Heart left ventricle (tissue), 16 donors: ENCODE measurements around the gene TSPAN32. TPM values are rescaled to one million over a fixed set of nuclear protein-coding genes. Genes with fewer than 3 reads are reported as not detected.

Source experiments
- ATAC-seq, 4 donors: fragments of 200-7000 bp; cut with Tn5 transposase; one replicate each; pipeline ENCODE4 v1.9.1; 2020 to 2022; ENCODE audit warnings: moderate library complexity in 4 of 4, mild to moderate bottlenecking in 3 of 4, moderate number of reproducible peaks in 1 of 4
- DNase-seq, 5 donors: peaks; one replicate each; pipeline ENCODE4 v3.0.0-alpha.2; 2020
- H3K27ac ChIP-seq, 12 donors: fragments of 200-600 bp; sonication (generic) in 4 of 12; one replicate each; pipeline versions ENCODE4 v1.5.0 to v1.8.0; 2016 to 2022; ENCODE audit warnings: mild to moderate bottlenecking in 2 of 12
- H3K27me3 ChIP-seq, 9 donors: fragments of 200-600 bp; sonication (generic) in 2 of 9; one replicate each; pipeline versions ENCODE4 v1.5.1 to v1.8.0; 2016 to 2022; ENCODE audit warnings: mild to moderate bottlenecking in 3 of 9
- H3K36me3 ChIP-seq, 9 donors: fragments of 200-600 bp; sonication (generic) in 2 of 9; one replicate each; pipeline versions ENCODE4 v1.5.0 to v1.8.0; 2018 to 2022; ENCODE audit warnings: mild to moderate bottlenecking in 2 of 9
- H3K4me1 ChIP-seq, 12 donors: fragments of 200-600 bp; sonication (generic) in 4 of 12; one replicate each; pipeline versions ENCODE4 v1.5.0 to v1.8.0; 2016 to 2022; ENCODE audit warnings: mild to moderate bottlenecking in 3 of 12
- H3K4me3 ChIP-seq, 12 donors: fragments of 200-600 bp; sonication (generic) in 4 of 12; one replicate each; pipeline versions ENCODE4 v1.5.0 to v1.8.0; 2017 to 2022; ENCODE audit warnings: mild to moderate bottlenecking in 9 of 12, moderate library complexity in 4 of 12
- H3K9me3 ChIP-seq, 12 donors: fragments of 200-600 bp; sonication (generic) in 4 of 12; one replicate each; pipeline versions ENCODE4 v1.5.0 to v1.8.0; 2016 to 2022; ENCODE audit warnings: mild to moderate bottlenecking in 1 of 12
- CTCF ChIP-seq, 12 donors: fragments of 200-600 bp; sonication (generic) in 4 of 12; IDR thresholded peaks; one replicate each; pipeline versions ENCODE4 v1.5.0 to v1.8.0; 2018 to 2022; ENCODE audit warnings: antibody characterized with exemption in 12 of 12, mild to moderate bottlenecking in 5 of 12
- POLR2A ChIP-seq, 2 donors: fragments of 450-650 bp; IDR thresholded peaks; one replicate each; pipeline ENCODE4 v1.6.1; 2017; ENCODE audit warnings: antibody characterized with exemption in 2 of 2, mild to moderate bottlenecking in 2 of 2, moderate library complexity in 2 of 2
- WGBS, 4 donors: extraction: QIAGEN DNeasy Blood & Tissue Kit in 2 of 4; methylation state at CpG; one replicate each; pipeline versions ENCODE4 v1.1.5 to v1.1.7; 2013 to 2018; 5-methylcytosine and 5-hydroxymethylcytosine counted together
- intact Hi-C, 10 donors: fragments of 100-400 bp; cut with DNase I; formaldehyde crosslinking; loops; one replicate each; pipeline versions ENCODE4 v1.11.1 to v1.14.2; 2022
- polyA plus RNA-seq, 2 donors: library from polyadenylated mRNA; stranded (reverse); fragments of 200-250 nt; gene quantifications; one replicate each; pipeline ENCODE4 v1.2.3, GENCODE V29; 2013
- total RNA-seq, 9 donors: library from RNA; depleted of rRNA in 2 of 9; stranded (reverse); fragments of >200 nt in 2 of 9; fragmentation: NEBNext Ultra II Directional in 3 of 9; extraction: Animal tissue kit (Norgen Biotek cat#: 25700) in 3 of 9; gene quantifications; one replicate each; pipeline versions ENCODE4 v1.1.0 to v1.2.4, GENCODE V29; 2016 to 2023
- donor health status: ischemic (EF 13 %, LVEDD 7.1; RV severe dilation, severe dysfunction).
- donor health status: healthy with polysubstance abuse.
- donor health status: DM: no; HTN: yes; CAD: no.
- donor health status: DM: no; HTN: no; CAD: no.
- donor health status: ischemic (EF 25% LVEDD 6.9; RV normal size, moderate dysfunction).
- donor health status: ischemic (EF 25% LVEDD 5.7; RV mildly dilated, moderate dysfunction).
- donor health status: healthy.
- donor health status: DM: yes; HTN: yes; CAD: no.
- donor health status: ischemic (EF 35%, LVEDD 5.7; RV mildly dilated, moderate dysfunction).
- donor health status: nonischemic (EF 11% LVEDD 7.7; RV severe dilation, severe dysfunction).
- donor health status: DM: yes; HTN: yes; CAD: no.
- donor health status: PGD.
- donor health status: ischemic (EF 29% LVEDD 5.4; RV normal size, mild dysfunction).
- donor health status: nonischemic (EF 23%, LVEDD 6.1; RV moderate dilation, normal function).

TSPAN32 gene
- total and polyA plus RNA-seq, 11 donors, result 3.5 to 29.5 (median 18.0) TPM

GRCh38 chr11:2358754-2359442 lies 57.1 kb downstream of the TSPAN32 start:
- no peak overlapping the region for H3K4me3 ChIP-seq
- no peaks in the 10 kb centered on the region for H3K36me3 ChIP-seq
- WGBS, 4 donors, result 88 to 94% (median 91%) methylated on average over 10 to 11 of the region's 11 CpGs
- no peak for ATAC-seq
- H3K27me3 ChIP-seq, result no peaks in the 10 kb centered on the region
- DNase-seq, result no peak
- no peaks in the 10 kb centered on the region for H3K9me3 ChIP-seq
- intact Hi-C loops, result no loop called here
- TF ChIP-seq POLR2A (IDR thresholded peaks at IDR 0.05) (no peak), CTCF (IDR thresholded peaks at IDR 0.05) (no peak)
- H3K4me1 ChIP-seq, result peaks cover 0 to 5% (median 0%) of the 10 kb centered on the region in 12 donors
- H3K27ac ChIP-seq, result no peak overlapping the region

GRCh38 chr11:2359557-2359956 lies 57.7 kb downstream of the TSPAN32 start:
- 91 to 96% (median 96%) methylated on average over 9 of the region's 9 CpGs for WGBS, 4 donors
- Histone ChIP-seq H3K4me1 (peaks cover 0 to 5% (median 0%) of the 10 kb centered on the region in 12 donors), H3K4me3 (no peak overlapping the region), H3K36me3 (no peaks in the 10 kb centered on the region), H3K27ac (no peak overlapping the region), H3K27me3 (no peaks in the 10 kb centered on the region), H3K9me3 (no peaks in the 10 kb centered on the region)
- ATAC-seq, result no peak
- no peak for TF ChIP-seq POLR2A (IDR thresholded peaks at IDR 0.05)
- TF ChIP-seq CTCF (IDR thresholded peaks at IDR 0.05), result no peak
- no peak for DNase-seq
- intact Hi-C loops, result no loop called here

- Histone ChIP-seq H3K27ac (no peak overlapping the region), H3K36me3 (no peaks in the 10 kb centered on the region), H3K4me1 (peaks cover 0 to 5% (median 0%) of the 10 kb centered on the region in 12 donors), H3K9me3 (no peaks in the 10 kb centered on the region), H3K4me3 (no peak overlapping the region), H3K27me3 (no peaks in the 10 kb centered on the region)
- WGBS, 4 donors, result 92 to 96% (median 95%) methylated on average over 14 of the region's 14 CpGs
- TF ChIP-seq POLR2A (IDR thresholded peaks at IDR 0.05) (no peak), CTCF (IDR thresholded peaks at IDR 0.05) (no peak)
- ATAC-seq (no peak), DNase-seq (no peak)
- intact Hi-C loops, result no loop called here
Measured at GRCh38 chr11:2360081-2360642, 58.3 kb downstream of the TSPAN32 start.

GRCh38 chr11:2361565-2361964 lies 59.8 kb downstream of the TSPAN32 start:
- Histone ChIP-seq H3K27ac (no peak overlapping the region), H3K27me3 (no peaks in the 10 kb centered on the region), H3K36me3 (no peaks in the 10 kb centered on the region), H3K4me3 (no peak overlapping the region), H3K4me1 (peaks cover 0 to 9% (median 4%) of the 10 kb centered on the region in 12 donors), H3K9me3 (no peaks in the 10 kb centered on the region)
- WGBS, 4 donors, result 68 to 75% (median 72%) methylated on average over 9 of the region's 9 CpGs
- TF ChIP-seq POLR2A (IDR thresholded peaks at IDR 0.05) (no peak), CTCF (IDR thresholded peaks at IDR 0.05) (no peak)
- intact Hi-C loops, result no loop called here
- DNase-seq, result no peak
- ATAC-seq, result no peak
